Middle frontal gyrus (tissue), 1 donor: ENCODE results near the gene PLAC1.

ENCODE experiments used
- DNase-seq: peaks from one replicate; pipeline ENCODE4 v3.0.0-alpha.2; 2015; ENCODE audit warnings: low spot score; ENCODE audit errors: extremely low spot score

The PLAC1 gene

GRCh38 chrX:134588806-134589205 is 69.5 kb downstream of the PLAC1 start:
- no peak for DNase-seq

- no peak for DNase-seq
Observed at GRCh38 chrX:134580907-134581306, 77.4 kb downstream of the PLAC1 start.

- DNase-seq = no peak
Observed at GRCh38 chrX:134573683-134574035, 84.6 kb downstream of the PLAC1 start.

GRCh38 chrX:134572816-134573682 is 85.2 kb downstream of the PLAC1 start:
- no peak for DNase-seq

- DNase-seq = no peak
Observed at GRCh38 chrX:134571796-134572195, 86.5 kb downstream of the PLAC1 start.

GRCh38 chrX:134570899-134571298 is 87.4 kb downstream of the PLAC1 start:
- DNase-seq = no peak

- DNase-seq = no peak
Observed at GRCh38 chrX:134570509-134570846, 87.8 kb downstream of the PLAC1 start.

- DNase-seq = no peak
Observed at GRCh38 chrX:134569306-134569705, 89.0 kb downstream of the PLAC1 start.

- DNase-seq = no peak
Observed at GRCh38 chrX:134568285-134569016, 89.8 kb downstream of the PLAC1 start.

GRCh38 chrX:134566506-134566905 is 91.8 kb downstream of the PLAC1 start:
- DNase-seq = no peak

- no peak for DNase-seq
Observed at GRCh38 chrX:134562002-134562401, 96.3 kb downstream of the PLAC1 start.

- no peak for DNase-seq
Observed at GRCh38 chrX:134558133-134558532, 100.1 kb downstream of the PLAC1 start.

GRCh38 chrX:134554291-134554690 is 104.0 kb downstream of the PLAC1 start:
- no peak for DNase-seq

- no peak for DNase-seq
Observed at GRCh38 chrX:134552351-134552750, 105.9 kb downstream of the PLAC1 start.

- DNase-seq = no peak
Observed at GRCh38 chrX:134551376-134552048, 106.8 kb downstream of the PLAC1 start.

GRCh38 chrX:134548257-134549201 is 109.7 kb downstream of the PLAC1 start:
- no peak for DNase-seq

- no peak for DNase-seq
Observed at GRCh38 chrX:134547047-134547679, 111.1 kb downstream of the PLAC1 start.

GRCh38 chrX:134546187-134546586 is 112.1 kb downstream of the PLAC1 start:
- no peak for DNase-seq

GRCh38 chrX:134545510-134545909 is 112.8 kb downstream of the PLAC1 start:
- no peak for DNase-seq

- DNase-seq = no peak
Observed at GRCh38 chrX:134544513-134545151, 113.6 kb downstream of the PLAC1 start.
